HCT116 (cell line): Measurements from ENCODE around the gene GMDS. TPM values are rescaled to one million over a fixed set of nuclear protein-coding genes. Genes with fewer than 3 reads are reported as not detected.

Source experiments
- ATAC-seq: fragments of 200-7000 bp; cut with Tn5 transposase; 2 replicates; pipeline ENCODE4 v1.9.1; 2020; ENCODE audit warnings: mild to moderate bottlenecking, moderate library complexity
- BruUV-seq: library from RNA; stranded (reverse); fragments of 400-500 nt; replicated peaks from 2 replicates; lab custom pipeline; 2021; lab: Mats Ljungman, UMichigan
- CTCF ChIA-PET: fragments of 300-600 bp; sonication (Branson Sonifier 250); formaldehyde crosslinking; loops from one replicate; lab custom pipeline; 2021; ENCODE audit warnings: antibody characterized with exemption; lab: Charles Lee
- POLR2A ChIA-PET: fragments of 300-600, 350-600 bp; sonication (Branson Sonifier 250); formaldehyde crosslinking; loops from one replicate; lab custom pipeline; 2021; ENCODE audit warnings: antibody characterized with exemption; lab: Charles Lee
- RAD21 ChIA-PET, 2 experiments: fragments of 300-600 bp; sonication (Branson Sonifier 250); formaldehyde crosslinking; loops; one replicate each; lab custom pipeline; 2023; ENCODE audit warnings: low total read pairs in 2 of 2; ENCODE audit not compliant: uncharacterized antibody in 2 of 2, unreplicated experiment in 2 of 2, low non-redundant PET in 1 of 2; lab: Charles Lee
- DNase-seq: peaks from one replicate; pipeline ENCODE4 v3.0.0-alpha.2; 2010; ENCODE audit warnings: low read depth, low spot score
- H2AFZ ChIP-seq: fragments of 200-600 bp; shearing (Covaris generic), sonication (generic); 2 replicates; pipeline ENCODE4 v1.6.1; 2017; ENCODE audit warnings: low read depth, mixed run types, mixed read lengths, antibody characterized with exemption, low read length; ENCODE audit not compliant: poor library complexity, severe bottlenecking
- H3K27ac ChIP-seq: 2 replicates; pipeline ENCODE4 v1.5.1; 2012; ENCODE audit warnings: low read depth, low read length
- H3K27me3 ChIP-seq: fragments of 200-600 bp; sonication (generic); 2 replicates; pipeline ENCODE4 v1.6.1; 2016; ENCODE audit warnings: mixed run types, low read length, mixed read lengths; ENCODE audit not compliant: insufficient read depth
- H3K36me3 ChIP-seq, 2 experiments: fragments of 200-500 bp in 1 of 2; fragments of 200-600 bp in 1 of 2; sonication (Bioruptor generic) in 1 of 2; sonication (generic) in 1 of 2; 2 replicates each; pipeline versions ENCODE4 v1.5.1 to v1.6.1; 2014 to 2016; ENCODE audit warnings: low read length in 2 of 2, inconsistent platforms in 1 of 2, mixed read lengths in 1 of 2, mixed run types in 1 of 2; ENCODE audit not compliant: insufficient read depth in 2 of 2, control insufficient read depth in 1 of 2
- H3K4me1 ChIP-seq, 2 experiments: fragments of 200-600 bp in 1 of 2; sonication (generic) in 1 of 2; 2 replicates each; pipeline versions ENCODE4 v1.5.1 to v1.6.1; 2012 to 2017; ENCODE audit warnings: low read length in 2 of 2, inconsistent platforms in 1 of 2, mild to moderate bottlenecking in 1 of 2, mixed read lengths in 1 of 2, mixed run types in 1 of 2, moderate library complexity in 1 of 2; ENCODE audit not compliant: insufficient read depth in 2 of 2, control insufficient read depth in 1 of 2
- H3K4me2 ChIP-seq: fragments of 200-600 bp; sonication (generic); 2 replicates; pipeline ENCODE4 v1.6.1; 2017; ENCODE audit warnings: mixed run types, low read length, mixed read lengths
- H3K4me3 ChIP-seq, 2 experiments: fragments of 200-600 bp in 1 of 2; sonication (generic) in 1 of 2; replicated peaks in 1 of 2; 2 replicates each; pipeline ENCODE4 v1.5.1; 2011 to 2016; ENCODE audit warnings: low read length in 2 of 2, control low read depth in 1 of 2, low read depth in 1 of 2, mild to moderate bottlenecking in 1 of 2, mixed read lengths in 1 of 2, mixed run types in 1 of 2
- H3K79me2 ChIP-seq: fragments of 200-600 bp; sonication (generic); 2 replicates; pipeline ENCODE4 v1.6.1; 2017; ENCODE audit warnings: mild to moderate bottlenecking, mixed run types, low read length, moderate library complexity, mixed read lengths; ENCODE audit not compliant: insufficient read depth
- H3K9ac ChIP-seq: fragments of 200-600 bp; sonication (generic); 2 replicates; pipeline ENCODE4 v1.6.1; 2016; ENCODE audit warnings: low read length, mixed read lengths
- H3K9me2 ChIP-seq: fragments of 200-600 bp; sonication (generic), shearing (Covaris generic); 2 replicates; pipeline ENCODE4 v1.6.1; 2017; ENCODE audit warnings: mixed run types, mild to moderate bottlenecking, moderate library complexity; ENCODE audit not compliant: insufficient read depth
- H3K9me3 ChIP-seq, 2 experiments: fragments of 200-500 bp in 1 of 2; fragments of 200-600 bp in 1 of 2; sonication (Bioruptor generic) in 1 of 2; sonication (generic) in 1 of 2; 2 replicates each; pipeline ENCODE4 v1.6.1; 2014 to 2017; ENCODE audit warnings: low read length in 2 of 2, mixed read lengths in 2 of 2, inconsistent platforms in 1 of 2, low read depth in 1 of 2, mild to moderate bottlenecking in 1 of 2, mixed run types in 1 of 2, moderate library complexity in 1 of 2; ENCODE audit not compliant: control insufficient read depth in 1 of 2, insufficient read depth in 1 of 2
- H4K20me1 ChIP-seq: fragments of 200-600 bp; sonication (generic), shearing (Covaris generic); 2 replicates; pipeline ENCODE4 v1.6.1; 2017; ENCODE audit warnings: mixed run types, mild to moderate bottlenecking, moderate library complexity; ENCODE audit not compliant: insufficient read depth
- CEBPB ChIP-seq: IDR thresholded peaks from 2 replicates; pipeline ENCODE4 v1.6.1; 2012; ENCODE audit warnings: low read depth
- EGR1 ChIP-seq: IDR thresholded peaks from 2 replicates; pipeline ENCODE4 v1.6.1; 2012; ENCODE audit warnings: low read depth
- ELF1 ChIP-seq: IDR thresholded peaks from 2 replicates; pipeline ENCODE4 v1.6.1; 2012; ENCODE audit warnings: low read depth, borderline replicate concordance
- EZH2 ChIP-seq: fragments of 200-600 bp; sonication (generic); IDR thresholded peaks from 2 replicates; pipeline ENCODE4 v1.6.1; 2017; ENCODE audit warnings: antibody characterized with exemption, mixed run types
- EZH2phosphoT487 ChIP-seq: fragments of 200-600 bp; IDR thresholded peaks from 2 replicates; pipeline ENCODE4 v1.6.1; 2018; ENCODE audit warnings: antibody characterized with exemption, borderline replicate concordance
- FOSL1 ChIP-seq: IDR thresholded peaks from 2 replicates; pipeline ENCODE4 v1.6.1; 2012; ENCODE audit warnings: low read depth
- MAX ChIP-seq: IDR thresholded peaks from 2 replicates; pipeline ENCODE4 v1.6.1; 2012
- POLR2A ChIP-seq: IDR thresholded peaks from 2 replicates; pipeline ENCODE4 v1.7.0; 2011; ENCODE audit warnings: borderline replicate concordance; ENCODE audit not compliant: insufficient read depth, insufficient read length; ENCODE audit errors: extremely low read depth
- POLR2AphosphoS5 ChIP-seq: IDR thresholded peaks from 2 replicates; pipeline ENCODE4 v1.6.1; 2011; ENCODE audit warnings: mild to moderate bottlenecking, low read depth, low read length, moderate library complexity
- REST ChIP-seq: IDR thresholded peaks from 2 replicates; pipeline ENCODE4 v1.6.1; 2012; ENCODE audit warnings: low read depth
- SIN3A ChIP-seq: IDR thresholded peaks from 2 replicates; pipeline ENCODE4 v1.6.1; 2012; ENCODE audit warnings: low read depth
- SP1 ChIP-seq: IDR thresholded peaks from 2 replicates; pipeline ENCODE4 v1.6.1; 2012; ENCODE audit warnings: low read depth
- SRF ChIP-seq: IDR thresholded peaks from 2 replicates; pipeline ENCODE4 v1.6.1; 2012; ENCODE audit warnings: low read depth
- YY1 ChIP-seq: IDR thresholded peaks from 2 replicates; pipeline ENCODE4 v1.6.1; 2011; ENCODE audit warnings: low read length, low read depth, moderate library complexity, mild to moderate bottlenecking; ENCODE audit not compliant: insufficient replicate concordance; ENCODE audit errors: extremely low read depth
- ZNF274 ChIP-seq: fragments of 200-500 bp; sonication (Bioruptor generic); IDR thresholded peaks from 2 replicates; pipeline ENCODE4 v1.6.1; 2014; ENCODE audit warnings: mild to moderate bottlenecking, low read depth, low read length, inconsistent platforms
- intact Hi-C: fragments of 100-400 bp; cut with micrococcal nuclease; formaldehyde crosslinking; loops from 2 replicates; pipeline ENCODE4 v1.10.0; 2022
- total RNA-seq: library from RNA; stranded (reverse); gene quantifications from one replicate; pipeline ENCODE4 v1.2.1, GENCODE V29; 2021; ENCODE audit not compliant: unreplicated experiment
- TF ChIP-seq, protein P1 (sequence below), 3 experiments: fragments of 200-600 bp in 1 of 3; sonication (generic) in 1 of 3; IDR thresholded peaks in 2 of 3; conservative IDR thresholded peaks in 1 of 3; 2 replicates each; pipeline ENCODE4 v1.5.1; 2012 to 2017; ENCODE audit warnings: low read depth in 2 of 3, low read length in 2 of 3, antibody characterized with exemption in 1 of 3, borderline replicate concordance in 1 of 3, control low read depth in 1 of 3, mild to moderate bottlenecking in 1 of 3, mixed read lengths in 1 of 3, mixed run types in 1 of 3, moderate library complexity in 1 of 3; ENCODE audit not compliant: insufficient read depth in 1 of 3
- TF ChIP-seq, protein P2 (sequence below): IDR thresholded peaks from 2 replicates; pipeline ENCODE4 v1.6.1; 2012
- TF ChIP-seq, protein P3 (sequence below): IDR thresholded peaks from 2 replicates; pipeline ENCODE4 v1.6.1; 2011; ENCODE audit warnings: mild to moderate bottlenecking, low read length, moderate library complexity; ENCODE audit not compliant: insufficient replicate concordance; ENCODE audit errors: extremely low read depth

Gene GMDS
- total RNA-seq, 1 experiment from 2014 or later, result 34.4 TPM

DNA sequence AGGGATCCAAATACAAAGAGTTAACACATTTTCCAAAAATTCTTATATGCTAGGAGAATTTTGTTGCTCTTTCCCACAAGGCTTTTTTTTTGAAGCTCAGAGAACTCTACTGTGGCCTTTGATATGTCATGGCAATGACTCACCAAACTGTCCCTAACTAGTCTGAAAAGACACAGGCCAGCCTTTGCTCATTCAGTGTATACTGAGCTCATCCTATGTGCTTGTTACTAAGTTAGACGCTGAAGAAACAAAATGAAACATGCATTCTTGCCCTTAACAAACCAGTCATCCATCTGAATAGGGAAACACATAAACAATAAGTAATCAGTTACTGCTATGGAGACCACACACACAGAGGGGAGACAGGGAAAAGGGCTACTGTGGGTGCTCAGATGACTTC lies 343.8 kb downstream of the GMDS start:
- H3K9ac ChIP-seq, result no peak overlapping the region
- H4K20me1 ChIP-seq, result no peaks in the 10 kb centered on the region
- CTCF ChIA-PET, result no interaction called here
- POLR2A ChIA-PET, result no interaction called here
- intact Hi-C loops, result no loop called here
- H3K79me2 ChIP-seq, result no peaks in the 10 kb centered on the region
- no peak overlapping the region for H2AFZ ChIP-seq
- BruUV-seq, result no TSS peak
- DNase-seq, result no peak
- H3K36me3 ChIP-seq, result no peaks in the 10 kb centered on the region
- no peaks in the 10 kb centered on the region for H3K9me3 ChIP-seq
- TF ChIP-seq POLR2AphosphoS5 (no peak), YY1 (no peak), EZH2 (no peak), SRF (no peak), SP1 (no peak), MAX (no peak), SIN3A (no peak), FOSL1 (no peak), POLR2A (no peak), CEBPB (no peak), EGR1 (no peak), REST (no peak), EZH2phosphoT487 (no peak), ZNF274 (no peak), ELF1 (no peak)
- TF ChIP-seq, protein P1, sequence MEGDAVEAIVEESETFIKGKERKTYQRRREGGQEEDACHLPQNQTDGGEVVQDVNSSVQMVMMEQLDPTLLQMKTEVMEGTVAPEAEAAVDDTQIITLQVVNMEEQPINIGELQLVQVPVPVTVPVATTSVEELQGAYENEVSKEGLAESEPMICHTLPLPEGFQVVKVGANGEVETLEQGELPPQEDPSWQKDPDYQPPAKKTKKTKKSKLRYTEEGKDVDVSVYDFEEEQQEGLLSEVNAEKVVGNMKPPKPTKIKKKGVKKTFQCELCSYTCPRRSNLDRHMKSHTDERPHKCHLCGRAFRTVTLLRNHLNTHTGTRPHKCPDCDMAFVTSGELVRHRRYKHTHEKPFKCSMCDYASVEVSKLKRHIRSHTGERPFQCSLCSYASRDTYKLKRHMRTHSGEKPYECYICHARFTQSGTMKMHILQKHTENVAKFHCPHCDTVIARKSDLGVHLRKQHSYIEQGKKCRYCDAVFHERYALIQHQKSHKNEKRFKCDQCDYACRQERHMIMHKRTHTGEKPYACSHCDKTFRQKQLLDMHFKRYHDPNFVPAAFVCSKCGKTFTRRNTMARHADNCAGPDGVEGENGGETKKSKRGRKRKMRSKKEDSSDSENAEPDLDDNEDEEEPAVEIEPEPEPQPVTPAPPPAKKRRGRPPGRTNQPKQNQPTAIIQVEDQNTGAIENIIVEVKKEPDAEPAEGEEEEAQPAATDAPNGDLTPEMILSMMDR (IDR thresholded peaks at IDR 0.05 in 2 of 3, conservative IDR thresholded peaks at IDR 0.05 in 1 of 3; ENCODE audit: borderline replicate concordance in 1 of 3, insufficient read depth in 1 of 3, low read depth in 2 of 3, low read length in 2 of 3), result no peak
- TF ChIP-seq, protein P2, sequence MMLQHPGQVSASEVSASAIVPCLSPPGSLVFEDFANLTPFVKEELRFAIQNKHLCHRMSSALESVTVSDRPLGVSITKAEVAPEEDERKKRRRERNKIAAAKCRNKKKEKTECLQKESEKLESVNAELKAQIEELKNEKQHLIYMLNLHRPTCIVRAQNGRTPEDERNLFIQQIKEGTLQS, result no peak
- TF ChIP-seq, protein P3, sequence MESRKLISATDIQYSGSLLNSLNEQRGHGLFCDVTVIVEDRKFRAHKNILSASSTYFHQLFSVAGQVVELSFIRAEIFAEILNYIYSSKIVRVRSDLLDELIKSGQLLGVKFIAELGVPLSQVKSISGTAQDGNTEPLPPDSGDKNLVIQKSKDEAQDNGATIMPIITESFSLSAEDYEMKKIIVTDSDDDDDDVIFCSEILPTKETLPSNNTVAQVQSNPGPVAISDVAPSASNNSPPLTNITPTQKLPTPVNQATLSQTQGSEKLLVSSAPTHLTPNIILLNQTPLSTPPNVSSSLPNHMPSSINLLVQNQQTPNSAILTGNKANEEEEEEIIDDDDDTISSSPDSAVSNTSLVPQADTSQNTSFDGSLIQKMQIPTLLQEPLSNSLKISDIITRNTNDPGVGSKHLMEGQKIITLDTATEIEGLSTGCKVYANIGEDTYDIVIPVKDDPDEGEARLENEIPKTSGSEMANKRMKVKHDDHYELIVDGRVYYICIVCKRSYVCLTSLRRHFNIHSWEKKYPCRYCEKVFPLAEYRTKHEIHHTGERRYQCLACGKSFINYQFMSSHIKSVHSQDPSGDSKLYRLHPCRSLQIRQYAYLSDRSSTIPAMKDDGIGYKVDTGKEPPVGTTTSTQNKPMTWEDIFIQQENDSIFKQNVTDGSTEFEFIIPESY, result no peak
- H3K27ac ChIP-seq, result no peak overlapping the region
- H3K27me3 ChIP-seq, result no peaks in the 10 kb centered on the region
- RAD21 ChIA-PET, result no interaction called here
- H3K4me2 ChIP-seq, result no peak overlapping the region
- no peaks in the 10 kb centered on the region for H3K9me2 ChIP-seq
- ATAC-seq, result no peak
- no peak overlapping the region for H3K4me3 ChIP-seq
- H3K4me1 ChIP-seq, result no peaks in the 10 kb centered on the region
